ENCODE measurements around the gene THAP4.
A peak's percentile ranks its signal among the peaks of the same experiment; 100 is the strongest.

Gene THAP4, protein sequence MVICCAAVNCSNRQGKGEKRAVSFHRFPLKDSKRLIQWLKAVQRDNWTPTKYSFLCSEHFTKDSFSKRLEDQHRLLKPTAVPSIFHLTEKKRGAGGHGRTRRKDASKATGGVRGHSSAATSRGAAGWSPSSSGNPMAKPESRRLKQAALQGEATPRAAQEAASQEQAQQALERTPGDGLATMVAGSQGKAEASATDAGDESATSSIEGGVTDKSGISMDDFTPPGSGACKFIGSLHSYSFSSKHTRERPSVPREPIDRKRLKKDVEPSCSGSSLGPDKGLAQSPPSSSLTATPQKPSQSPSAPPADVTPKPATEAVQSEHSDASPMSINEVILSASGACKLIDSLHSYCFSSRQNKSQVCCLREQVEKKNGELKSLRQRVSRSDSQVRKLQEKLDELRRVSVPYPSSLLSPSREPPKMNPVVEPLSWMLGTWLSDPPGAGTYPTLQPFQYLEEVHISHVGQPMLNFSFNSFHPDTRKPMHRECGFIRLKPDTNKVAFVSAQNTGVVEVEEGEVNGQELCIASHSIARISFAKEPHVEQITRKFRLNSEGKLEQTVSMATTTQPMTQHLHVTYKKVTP

GRCh38 chr2:241637018-241637794 is at the start of gene THAP4, which contains the start of gene ATG4B:
Gene THAP4, minus strand, starts transcription at chr2:241637158. Its CDS starts 141 bp downstream, at chr2:241637017.
Gene ATG4B, plus strand, starts transcription at chr2:241637693. Its CDS starts 22 bp downstream, at chr2:241637715.
- peak; percentile 91 for DNase-seq (ENCODE audit: low spot score)

GRCh38 chr2:241686324-241686649 is 49.3 kb upstream of the THAP4 start:
- no peak for DNase-seq (ENCODE audit: low spot score)

DNA sequence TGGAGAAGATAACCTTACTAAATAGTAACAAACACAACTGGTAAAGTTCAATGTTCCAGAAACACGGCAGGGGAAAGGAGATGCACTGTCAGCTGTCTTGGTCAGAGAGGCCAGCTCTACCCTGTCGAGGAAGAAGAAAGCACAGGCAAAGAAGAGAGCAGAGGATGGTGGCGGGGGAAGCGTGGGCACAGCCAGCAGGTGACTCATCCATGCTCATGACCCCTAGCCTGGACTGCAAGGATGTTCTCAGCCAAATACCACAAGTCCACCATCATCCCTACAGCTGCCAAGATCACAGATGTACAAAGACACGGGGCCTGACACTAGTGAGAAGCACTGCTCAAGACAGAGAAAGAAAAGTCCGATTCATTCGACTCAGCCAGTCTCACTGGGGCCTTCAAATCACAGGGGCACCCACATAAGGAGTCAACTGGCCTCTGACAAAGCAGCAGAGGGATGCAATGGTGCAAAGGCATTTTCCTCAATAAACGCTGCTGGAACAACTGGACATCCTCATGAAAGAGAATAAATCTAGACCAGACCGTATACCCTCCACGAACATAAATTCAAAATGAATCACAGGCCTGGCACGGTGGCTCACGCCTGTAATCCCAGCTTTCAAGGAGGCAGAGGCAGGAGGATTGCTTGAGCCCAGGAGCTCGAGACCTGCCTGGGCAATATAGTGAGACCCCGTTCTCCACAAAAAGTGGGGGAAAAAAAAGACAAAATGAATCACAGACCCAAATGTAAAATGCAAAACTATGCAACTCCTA is 44.1 kb upstream of the THAP4 start:
- DNase-seq (ENCODE audit: low spot score): peak; percentile 98

DNA sequence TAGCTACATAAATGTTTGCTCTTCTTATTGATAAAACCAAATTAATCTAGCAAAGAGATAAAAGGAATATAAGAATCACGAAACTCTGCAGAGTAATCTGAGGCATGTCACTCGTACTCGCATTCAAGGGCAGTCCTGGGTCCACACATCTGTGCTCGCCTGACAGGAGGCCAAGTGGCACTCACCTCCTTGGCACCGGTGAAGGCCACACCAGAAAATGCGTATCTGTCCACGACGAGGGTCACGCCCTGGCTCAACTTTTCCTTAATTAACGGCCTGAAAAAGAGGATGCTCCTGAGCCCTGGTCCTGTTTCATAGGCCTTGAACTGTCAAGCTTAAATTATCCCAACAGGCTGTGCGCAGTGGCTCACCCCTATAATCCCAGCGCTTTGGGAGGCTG is 43.1 kb upstream of the THAP4 start:
- DNase-seq (ENCODE audit: low spot score): no peak

DNA sequence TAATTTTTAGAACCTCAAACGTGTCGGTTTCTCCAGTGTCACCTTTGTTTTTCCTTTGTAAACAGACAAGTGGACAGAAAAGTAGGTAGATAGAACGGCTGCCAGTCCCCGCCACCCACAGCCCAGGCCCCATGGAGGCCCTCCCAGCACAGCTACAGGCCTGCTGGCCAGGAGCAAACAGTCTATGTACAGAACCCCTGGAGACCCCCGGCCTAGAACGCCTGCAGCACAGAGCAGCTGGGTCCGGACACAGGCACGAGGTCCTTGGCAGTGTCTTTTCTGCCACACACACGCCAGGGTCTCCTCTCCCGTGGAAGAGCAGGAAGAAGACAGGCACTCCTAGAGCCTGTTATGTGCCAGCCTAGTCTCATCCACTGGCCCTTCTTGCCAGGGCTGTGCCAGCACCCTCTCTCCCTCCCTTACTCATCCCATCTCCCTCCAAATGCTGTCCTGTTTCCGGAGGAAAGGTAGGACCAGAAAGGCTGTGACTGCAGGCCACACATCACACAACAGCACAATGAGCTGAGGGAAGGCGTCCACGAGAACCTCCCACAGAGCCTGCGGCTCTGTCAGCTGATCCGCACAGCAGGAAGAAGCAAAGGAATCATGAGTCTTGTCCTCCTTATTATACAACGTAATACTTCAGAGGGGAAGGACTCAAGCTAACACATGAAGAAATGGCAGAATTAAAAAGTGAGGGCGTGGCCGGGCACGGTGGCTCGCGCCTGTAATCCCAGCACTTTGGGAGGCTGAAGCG is 42.0 kb upstream of the THAP4 start:
- DNase-seq (ENCODE audit: low spot score): no peak

DNA sequence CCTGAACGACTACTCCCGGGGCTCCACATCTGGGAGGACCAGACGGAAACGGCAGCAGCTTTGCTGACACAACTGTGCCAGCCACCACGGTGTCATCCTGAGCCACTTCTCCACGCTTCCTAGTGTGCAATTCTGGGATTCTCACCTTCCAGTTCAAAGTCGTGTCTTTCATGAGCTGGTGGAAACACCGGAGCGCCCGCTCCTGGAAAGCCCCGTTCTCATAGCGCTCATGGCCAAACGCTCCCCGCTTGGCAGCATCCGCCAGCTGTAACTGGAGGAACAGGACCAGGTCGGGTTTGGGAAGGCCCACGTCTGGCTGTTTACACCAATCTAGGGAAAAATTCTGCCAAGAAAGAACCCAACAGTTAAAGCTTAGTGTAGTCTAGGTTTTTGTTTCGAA is 41.3 kb upstream of the THAP4 start:
- no peak for DNase-seq (ENCODE audit: low spot score)

DNA sequence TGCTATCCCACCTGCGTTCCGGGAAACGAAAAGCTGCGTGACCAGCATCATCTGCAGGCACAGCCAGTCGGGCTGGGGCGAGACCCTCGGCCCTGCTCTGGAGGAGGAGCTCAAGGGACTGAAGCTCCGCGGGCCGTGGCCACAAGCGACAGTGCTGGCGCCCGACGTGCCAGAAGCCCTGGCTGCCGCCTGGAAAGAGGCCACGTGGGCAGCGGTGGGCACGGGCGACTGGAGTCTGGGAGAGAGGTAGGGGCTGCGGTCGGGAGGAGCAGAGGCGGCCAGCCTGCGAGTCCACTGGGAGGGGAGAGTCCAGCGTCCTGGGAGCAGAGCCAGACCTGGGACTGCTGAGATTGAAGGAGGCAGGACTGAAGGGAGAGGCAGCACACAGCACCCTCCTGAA is 40.4 kb upstream of the THAP4 start:
- DNase-seq (ENCODE audit: low spot score): no peak

DNA sequence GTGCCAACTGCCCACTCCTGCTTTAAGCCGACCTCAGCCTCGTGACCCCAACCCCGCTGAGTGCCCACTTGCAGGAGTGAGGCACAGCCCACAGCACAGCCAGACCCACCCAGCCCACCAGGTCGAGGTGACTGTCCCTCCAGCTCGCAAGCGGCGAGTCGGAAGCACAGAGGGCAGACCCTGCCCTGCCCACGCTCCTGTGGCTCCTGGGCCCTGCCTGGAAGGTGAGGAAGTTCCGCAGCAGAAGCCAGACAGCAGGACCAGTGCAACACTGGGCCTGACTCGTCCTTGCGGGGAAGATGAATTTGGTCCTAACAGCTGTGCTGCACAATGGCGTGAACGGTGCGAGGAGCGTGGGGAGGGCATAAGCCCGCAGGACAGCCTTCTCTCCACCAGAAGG is 39.7 kb upstream of the THAP4 start:
- no peak for DNase-seq (ENCODE audit: low spot score)

- DNase-seq (ENCODE audit: low spot score): no peak
Measured at GRCh38 chr2:241675885-241676284, 38.9 kb upstream of the THAP4 start.

DNA sequence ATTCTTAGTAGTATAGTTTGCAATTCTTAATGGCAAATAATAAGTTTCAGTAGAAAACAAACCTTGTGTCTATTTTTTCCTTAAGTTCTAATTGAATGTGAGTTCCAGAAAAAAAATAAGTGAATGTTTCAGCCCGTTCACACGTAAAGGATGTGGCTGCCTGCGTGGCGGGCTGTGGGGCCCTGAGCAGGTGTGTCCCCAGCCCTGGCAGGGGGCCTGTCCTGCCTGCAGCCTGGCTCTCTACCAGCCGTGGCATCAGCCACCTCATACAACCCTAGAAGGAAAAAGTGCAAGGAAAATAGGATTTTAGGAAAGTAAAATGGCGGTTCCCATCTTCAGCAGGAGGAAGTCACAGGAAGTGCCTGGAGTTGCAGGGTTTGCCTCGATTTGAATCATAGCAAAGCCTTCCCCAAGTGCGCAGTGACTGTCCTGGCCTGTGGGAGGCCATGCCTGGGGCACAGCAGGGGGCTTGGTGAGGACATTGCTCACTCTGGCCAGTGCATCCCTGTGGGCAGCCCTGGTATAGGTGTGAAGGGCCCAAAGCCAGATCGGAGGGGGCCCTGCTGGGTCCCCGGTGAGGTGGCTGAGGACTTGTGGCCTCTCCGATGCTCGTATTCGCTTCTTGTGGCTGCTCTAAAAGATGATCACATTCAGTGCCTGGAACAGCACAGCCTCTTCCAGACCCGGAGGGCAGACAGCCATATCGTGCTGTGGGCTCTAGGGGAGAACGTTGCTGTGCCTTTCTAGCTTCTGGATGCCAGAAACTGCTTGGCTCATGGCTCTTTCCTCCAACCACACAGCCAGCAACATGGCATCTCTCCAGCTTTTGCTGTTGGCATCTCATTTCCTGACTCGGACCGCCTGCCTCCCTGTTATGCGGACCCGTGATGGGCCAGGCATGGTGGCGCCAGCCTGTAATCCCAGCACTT is 37.1 kb upstream of the THAP4 start:
- DNase-seq (ENCODE audit: low spot score): peak; percentile 44

GRCh38 chr2:241673189-241673663 is 36.3 kb upstream of the THAP4 start:
- no peak for DNase-seq (ENCODE audit: low spot score)

GRCh38 chr2:241672243-241673188 is 35.6 kb upstream of the THAP4 start:
- no peak for DNase-seq (ENCODE audit: low spot score)

GRCh38 chr2:241671457-241672240 is 34.7 kb upstream of the THAP4 start:
- no peak for DNase-seq (ENCODE audit: low spot score)

- DNase-seq (ENCODE audit: low spot score): no peak
Measured at GRCh38 chr2:241670333-241671110, 33.6 kb upstream of the THAP4 start.

DNA sequence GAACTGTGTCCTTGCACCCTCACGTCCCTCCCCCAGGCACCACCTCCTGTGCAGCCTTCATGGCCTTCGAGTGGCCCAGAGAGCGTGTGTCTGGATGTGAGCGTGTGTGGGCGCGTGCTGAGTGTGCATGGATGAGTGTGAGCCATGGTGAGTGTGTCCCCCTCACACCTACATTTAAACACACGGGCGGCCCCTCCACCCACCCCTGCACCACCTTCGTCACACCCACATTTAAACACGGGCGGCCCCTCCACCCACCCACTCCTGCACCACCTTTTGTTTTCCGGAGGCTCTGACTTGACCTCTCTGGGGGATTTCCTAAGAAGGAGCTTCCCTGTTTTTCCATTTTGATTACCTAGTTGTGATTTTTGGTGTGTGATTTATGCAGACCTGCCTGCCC is 31.9 kb upstream of the THAP4 start:
- no peak for DNase-seq (ENCODE audit: low spot score)

DNA sequence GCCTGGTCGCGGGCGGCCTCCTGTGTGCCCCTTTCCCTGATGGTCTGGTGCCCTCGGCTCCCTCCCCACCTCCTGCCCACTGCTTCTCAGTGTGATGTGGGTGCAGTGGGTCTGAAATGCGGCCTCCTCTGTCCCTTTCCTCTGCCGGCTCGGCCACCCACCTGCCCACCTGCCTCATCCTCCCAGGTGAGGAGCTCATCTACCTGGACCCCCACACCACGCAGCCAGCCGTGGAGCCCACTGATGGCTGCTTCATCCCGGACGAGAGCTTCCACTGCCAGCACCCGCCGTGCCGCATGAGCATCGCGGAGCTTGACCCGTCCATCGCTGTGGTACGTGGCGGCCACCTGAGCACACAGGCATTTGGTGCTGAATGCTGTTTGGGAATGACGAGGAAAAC is 31.4 kb upstream of the THAP4 start:
- no peak for DNase-seq (ENCODE audit: low spot score)

DNA sequence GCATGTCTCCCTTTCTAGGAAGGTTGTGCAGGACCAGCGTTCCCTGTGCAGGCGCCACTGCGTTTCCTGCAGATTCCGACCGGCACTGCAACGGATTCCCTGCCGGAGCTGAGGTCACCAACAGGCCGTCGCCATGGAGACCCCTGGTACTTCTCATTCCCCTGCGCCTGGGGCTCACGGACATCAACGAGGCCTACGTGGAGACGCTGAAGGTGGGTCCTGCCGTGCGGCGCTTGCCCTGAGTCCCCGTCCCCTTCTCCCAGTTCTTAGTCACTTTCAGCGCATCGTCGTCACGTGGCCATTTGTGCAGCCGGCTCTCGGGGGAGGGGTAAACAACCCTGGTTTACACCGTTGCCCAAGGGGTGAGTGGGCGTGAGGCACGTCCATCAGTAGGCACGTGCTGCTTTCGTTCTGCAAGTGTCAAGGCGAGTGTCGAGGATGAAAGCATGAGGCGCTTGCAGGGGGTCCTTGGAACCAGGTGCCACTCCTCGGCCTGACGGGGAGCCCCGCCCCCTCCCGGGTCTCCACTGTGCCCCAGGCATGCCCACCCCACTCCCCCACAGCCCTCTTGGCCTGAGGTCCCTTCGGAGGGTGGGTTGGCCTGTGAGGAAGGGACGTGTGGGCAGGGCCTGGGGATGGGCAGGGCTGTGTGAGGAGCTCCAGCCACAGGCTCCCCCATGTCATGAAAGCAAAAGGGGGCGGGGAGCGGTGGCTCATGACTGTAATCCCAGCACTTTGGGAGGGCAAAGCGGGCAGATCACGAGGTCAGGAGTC is 29.9 kb upstream of the THAP4 start:
- DNase-seq (ENCODE audit: low spot score): no peak

Measured in AG08395 (cell line).